HCT116 (cell line): Measurements from ENCODE around the gene ZC3HAV1. TPM values are rescaled to one million over a fixed set of nuclear protein-coding genes. Genes with fewer than 3 reads are reported as not detected.

Experiments
- ATAC-seq: fragments of 200-7000 bp; cut with Tn5 transposase; 2 replicates; pipeline ENCODE4 v1.9.1; 2020; ENCODE audit warnings: mild to moderate bottlenecking, moderate library complexity
- BruUV-seq: library from RNA; stranded (reverse); fragments of 400-500 nt; replicated peaks from 2 replicates; lab custom pipeline; 2021; lab: Mats Ljungman, UMichigan
- CTCF ChIA-PET: fragments of 300-600 bp; sonication (Branson Sonifier 250); formaldehyde crosslinking; loops from one replicate; lab custom pipeline; 2021; ENCODE audit warnings: antibody characterized with exemption; lab: Charles Lee
- POLR2A ChIA-PET: fragments of 300-600, 350-600 bp; sonication (Branson Sonifier 250); formaldehyde crosslinking; loops from one replicate; lab custom pipeline; 2021; ENCODE audit warnings: antibody characterized with exemption; lab: Charles Lee
- RAD21 ChIA-PET, 2 experiments: fragments of 300-600 bp; sonication (Branson Sonifier 250); formaldehyde crosslinking; loops; one replicate each; lab custom pipeline; 2023; ENCODE audit warnings: low total read pairs in 2 of 2; ENCODE audit not compliant: uncharacterized antibody in 2 of 2, unreplicated experiment in 2 of 2, low non-redundant PET in 1 of 2; lab: Charles Lee
- DNase-seq: peaks from one replicate; pipeline ENCODE4 v3.0.0-alpha.2; 2010; ENCODE audit warnings: low read depth, low spot score
- H2AFZ ChIP-seq: fragments of 200-600 bp; shearing (Covaris generic), sonication (generic); 2 replicates; pipeline ENCODE4 v1.6.1; 2017; ENCODE audit warnings: low read depth, mixed run types, mixed read lengths, antibody characterized with exemption, low read length; ENCODE audit not compliant: poor library complexity, severe bottlenecking
- H3K27ac ChIP-seq: 2 replicates; pipeline ENCODE4 v1.5.1; 2012; ENCODE audit warnings: low read depth, low read length
- H3K27me3 ChIP-seq: fragments of 200-600 bp; sonication (generic); 2 replicates; pipeline ENCODE4 v1.6.1; 2016; ENCODE audit warnings: mixed run types, low read length, mixed read lengths; ENCODE audit not compliant: insufficient read depth
- H3K36me3 ChIP-seq, 2 experiments: fragments of 200-500 bp in 1 of 2; fragments of 200-600 bp in 1 of 2; sonication (Bioruptor generic) in 1 of 2; sonication (generic) in 1 of 2; 2 replicates each; pipeline versions ENCODE4 v1.5.1 to v1.6.1; 2014 to 2016; ENCODE audit warnings: low read length in 2 of 2, inconsistent platforms in 1 of 2, mixed read lengths in 1 of 2, mixed run types in 1 of 2; ENCODE audit not compliant: insufficient read depth in 2 of 2, control insufficient read depth in 1 of 2
- H3K4me1 ChIP-seq, 2 experiments: fragments of 200-600 bp in 1 of 2; sonication (generic) in 1 of 2; 2 replicates each; pipeline versions ENCODE4 v1.5.1 to v1.6.1; 2012 to 2017; ENCODE audit warnings: low read length in 2 of 2, inconsistent platforms in 1 of 2, mild to moderate bottlenecking in 1 of 2, mixed read lengths in 1 of 2, mixed run types in 1 of 2, moderate library complexity in 1 of 2; ENCODE audit not compliant: insufficient read depth in 2 of 2, control insufficient read depth in 1 of 2
- H3K4me2 ChIP-seq: fragments of 200-600 bp; sonication (generic); 2 replicates; pipeline ENCODE4 v1.6.1; 2017; ENCODE audit warnings: mixed run types, low read length, mixed read lengths
- H3K4me3 ChIP-seq, 2 experiments: fragments of 200-600 bp in 1 of 2; sonication (generic) in 1 of 2; replicated peaks in 1 of 2; 2 replicates each; pipeline ENCODE4 v1.5.1; 2011 to 2016; ENCODE audit warnings: low read length in 2 of 2, control low read depth in 1 of 2, low read depth in 1 of 2, mild to moderate bottlenecking in 1 of 2, mixed read lengths in 1 of 2, mixed run types in 1 of 2
- H3K79me2 ChIP-seq: fragments of 200-600 bp; sonication (generic); 2 replicates; pipeline ENCODE4 v1.6.1; 2017; ENCODE audit warnings: mild to moderate bottlenecking, mixed run types, low read length, moderate library complexity, mixed read lengths; ENCODE audit not compliant: insufficient read depth
- H3K9ac ChIP-seq: fragments of 200-600 bp; sonication (generic); 2 replicates; pipeline ENCODE4 v1.6.1; 2016; ENCODE audit warnings: low read length, mixed read lengths
- H3K9me2 ChIP-seq: fragments of 200-600 bp; sonication (generic), shearing (Covaris generic); 2 replicates; pipeline ENCODE4 v1.6.1; 2017; ENCODE audit warnings: mixed run types, mild to moderate bottlenecking, moderate library complexity; ENCODE audit not compliant: insufficient read depth
- H3K9me3 ChIP-seq, 2 experiments: fragments of 200-500 bp in 1 of 2; fragments of 200-600 bp in 1 of 2; sonication (Bioruptor generic) in 1 of 2; sonication (generic) in 1 of 2; 2 replicates each; pipeline ENCODE4 v1.6.1; 2014 to 2017; ENCODE audit warnings: low read length in 2 of 2, mixed read lengths in 2 of 2, inconsistent platforms in 1 of 2, low read depth in 1 of 2, mild to moderate bottlenecking in 1 of 2, mixed run types in 1 of 2, moderate library complexity in 1 of 2; ENCODE audit not compliant: control insufficient read depth in 1 of 2, insufficient read depth in 1 of 2
- H4K20me1 ChIP-seq: fragments of 200-600 bp; sonication (generic), shearing (Covaris generic); 2 replicates; pipeline ENCODE4 v1.6.1; 2017; ENCODE audit warnings: mixed run types, mild to moderate bottlenecking, moderate library complexity; ENCODE audit not compliant: insufficient read depth
- EGR1 ChIP-seq: IDR thresholded peaks from 2 replicates; pipeline ENCODE4 v1.6.1; 2012; ENCODE audit warnings: low read depth
- ELF1 ChIP-seq: IDR thresholded peaks from 2 replicates; pipeline ENCODE4 v1.6.1; 2012; ENCODE audit warnings: low read depth, borderline replicate concordance
- FOSL1 ChIP-seq: IDR thresholded peaks from 2 replicates; pipeline ENCODE4 v1.6.1; 2012; ENCODE audit warnings: low read depth
- RAD21 ChIP-seq: IDR thresholded peaks from 2 replicates; pipeline ENCODE4 v1.6.1; 2012; ENCODE audit warnings: low read depth, mild to moderate bottlenecking
- YY1 ChIP-seq: IDR thresholded peaks from 2 replicates; pipeline ENCODE4 v1.6.1; 2011; ENCODE audit warnings: low read length, low read depth, moderate library complexity, mild to moderate bottlenecking; ENCODE audit not compliant: insufficient replicate concordance; ENCODE audit errors: extremely low read depth
- intact Hi-C: fragments of 100-400 bp; cut with micrococcal nuclease; formaldehyde crosslinking; loops from 2 replicates; pipeline ENCODE4 v1.10.0; 2022
- total RNA-seq: library from RNA; stranded (reverse); gene quantifications from one replicate; pipeline ENCODE4 v1.2.1, GENCODE V29; 2021; ENCODE audit not compliant: unreplicated experiment
- TF ChIP-seq, protein P1 (sequence below): IDR thresholded peaks from 2 replicates; pipeline ENCODE4 v1.6.1; 2012

Gene ZC3HAV1
- total RNA-seq, 1 experiment from 2014 or later, result 23.7 TPM

DNA sequence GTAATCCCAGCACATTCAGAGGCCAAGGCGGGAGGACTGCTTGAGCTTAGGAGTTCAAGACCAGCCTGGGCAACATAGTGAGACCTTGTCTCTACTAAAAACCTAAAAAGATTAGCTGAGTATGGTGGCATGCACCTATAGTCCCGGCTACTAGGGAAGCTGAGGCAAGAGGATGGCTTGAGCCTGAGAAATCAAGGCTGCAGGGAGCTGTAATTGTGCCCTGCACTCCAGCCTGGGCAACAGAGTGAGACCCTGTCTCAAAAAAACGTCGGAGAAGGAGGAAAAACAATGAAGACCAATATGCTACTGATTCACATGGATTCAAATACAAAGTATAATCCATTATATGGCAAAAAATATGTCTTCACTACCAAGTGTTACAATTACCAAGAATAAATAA, 87.2 kb downstream of the ZC3HAV1 start:
- no peak for DNase-seq
- Histone ChIP-seq H3K27me3 (no peaks in the 10 kb centered on the region), H3K9ac (no peak overlapping the region), H3K4me1 (no peaks in the 10 kb centered on the region), H3K36me3 (peaks cover 36 to 43% of the 10 kb centered on the region in 2 experiments), H3K9me2 (no peaks in the 10 kb centered on the region)
- TF ChIP-seq EGR1, result no peak
- TF ChIP-seq, protein P1, sequence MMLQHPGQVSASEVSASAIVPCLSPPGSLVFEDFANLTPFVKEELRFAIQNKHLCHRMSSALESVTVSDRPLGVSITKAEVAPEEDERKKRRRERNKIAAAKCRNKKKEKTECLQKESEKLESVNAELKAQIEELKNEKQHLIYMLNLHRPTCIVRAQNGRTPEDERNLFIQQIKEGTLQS, result no peak
- no peak for TF ChIP-seq YY1
- no peak for TF ChIP-seq RAD21
- TF ChIP-seq ELF1, result no peak
- TF ChIP-seq, all 23 proteins: peak for 0
- Histone ChIP-seq H3K4me3 (no peak overlapping the region), H3K4me2 (no peak overlapping the region), H4K20me1 (no peaks in the 10 kb centered on the region), H3K9me3 (no peaks in the 10 kb centered on the region), H2AFZ (no peak overlapping the region), H3K79me2 (0 out of 2 replicates have a peak, but pooled peaks cover 2% of the 10 kb centered on the region), H3K27ac (no peak overlapping the region)
- BruUV-seq, result no TSS peak
- ChIA-PET RAD21 (no interaction called here), POLR2A (no interaction called here), CTCF (no interaction called here)
- no peak for ATAC-seq
- intact Hi-C loops, result no loop called here

DNA sequence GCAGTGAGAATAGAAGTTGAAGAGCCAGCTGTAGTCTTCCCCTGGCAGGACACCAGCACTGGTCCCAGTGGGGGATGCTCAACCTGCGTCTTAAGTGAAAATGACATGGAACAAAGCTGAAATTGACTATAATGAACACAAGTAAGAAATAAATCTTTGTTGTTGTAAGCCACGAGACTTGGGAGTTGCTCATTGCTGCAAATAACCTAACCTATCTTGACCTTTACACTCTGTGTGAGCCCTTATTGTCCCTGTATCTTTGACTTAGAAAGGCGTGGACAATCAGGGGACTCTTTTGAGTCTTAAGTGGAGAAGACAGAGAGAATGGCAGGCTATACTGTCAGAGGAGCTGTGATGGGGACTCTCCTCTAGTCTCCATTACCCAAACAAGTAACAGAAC, 90.6 kb downstream of the ZC3HAV1 start:
- Histone ChIP-seq H3K9me2 (no peaks in the 10 kb centered on the region), H3K27ac (no peak overlapping the region), H3K9me3 (no peaks in the 10 kb centered on the region), H3K4me3 (no peak overlapping the region), H2AFZ (no peak overlapping the region), H3K4me1 (no peaks in the 10 kb centered on the region), H3K36me3 (peaks cover 15 to 21% of the 10 kb centered on the region in 2 experiments), H3K4me2 (no peak overlapping the region), H3K27me3 (no peaks in the 10 kb centered on the region), H4K20me1 (no peaks in the 10 kb centered on the region), H3K9ac (no peak overlapping the region), H3K79me2 (no peaks in the 10 kb centered on the region)
- ChIA-PET POLR2A (no interaction called here), RAD21 (no interaction called here), CTCF (interaction anchor here (0.8 to 2.7 kb wide), 2 partner anchors 9 to 56 kb away, joined by 3 to 21 read pairs; no protein-coding TSS in a partner anchor)
- no peak for TF ChIP-seq FOSL1
- no TSS peak for BruUV-seq
- DNase-seq (no peak), ATAC-seq (no peak)
- intact Hi-C loops, result no loop called here
